Urinary bladder (tissue), 4 donors: ENCODE results near the gene CFAP92. TPM values are rescaled to one million over a fixed set of nuclear protein-coding genes. Genes with fewer than 3 reads are reported as not detected.

ENCODE experiments used
- DNase-seq: peaks from one replicate; pipeline ENCODE4 v3.0.0-alpha.2; 2015; ENCODE audit errors: extremely low spot score
- H3K27ac ChIP-seq: one replicate; pipeline ENCODE4 v1.5.1; 2013; ENCODE audit warnings: low read depth, mild to moderate bottlenecking, moderate library complexity
- H3K36me3 ChIP-seq: one replicate; pipeline ENCODE4 v1.6.1; 2013; ENCODE audit warnings: mild to moderate bottlenecking, moderate library complexity; ENCODE audit not compliant: insufficient read depth
- H3K4me1 ChIP-seq: one replicate; pipeline ENCODE4 v1.6.1; 2013; ENCODE audit warnings: mild to moderate bottlenecking, moderate library complexity; ENCODE audit not compliant: insufficient read depth
- H3K4me3 ChIP-seq: one replicate; pipeline ENCODE4 v1.5.1; 2013; ENCODE audit warnings: low read depth, low read length
- WGBS: extraction: QIAGEN DNeasy Blood & Tissue Kit; methylation state at CpG from one replicate; pipeline ENCODE4 v1.1.7; 2013; 5-methylcytosine and 5-hydroxymethylcytosine counted together
- polyA plus RNA-seq: library from polyadenylated mRNA; stranded (reverse); fragments of 200-250 nt; gene quantifications from one replicate; pipeline ENCODE4 v1.2.3, GENCODE V29; 2013
- total RNA-seq: library from RNA; depleted of rRNA; stranded (reverse); fragments of >200 nt; gene quantifications from one replicate; pipeline ENCODE4 v1.2.3, GENCODE V29; 2014
- donor health status: healthy with polysubstance abuse.
- donor health status: healthy.

Gene CFAP92
- total and polyA plus RNA-seq, 2 donors = 0.62 to 1.9 TPM

DNA sequence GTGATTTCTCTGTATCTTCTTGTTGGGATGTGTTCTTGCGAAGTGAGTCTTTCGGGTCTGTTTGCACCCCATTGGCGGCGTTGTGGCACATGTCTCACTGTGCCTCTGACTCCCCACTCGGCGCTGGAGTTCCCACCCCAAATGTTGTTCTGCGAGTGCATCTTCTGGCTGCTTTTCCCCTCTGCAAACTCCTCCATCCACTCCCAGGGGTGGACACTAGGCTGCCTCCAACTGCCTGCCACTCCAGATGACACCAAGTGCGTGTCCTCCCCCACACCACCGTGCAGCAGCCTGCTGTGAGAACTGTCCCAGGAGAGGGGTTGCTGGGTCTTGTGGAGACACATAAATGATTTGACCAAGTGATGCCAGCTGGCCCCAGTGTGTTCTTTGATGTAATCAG is 24.9 kb upstream of the CFAP92 start:
- H3K27ac ChIP-seq = peak overlapping the region; percentile 0
- H3K4me3 ChIP-seq = no peak overlapping the region
- whole genome bisulfite sequencing = 77% methylated on average over 9 of the region's 9 CpGs
- no peaks in the 10 kb centered on the region for H3K36me3 ChIP-seq
- peaks cover 2% of the 10 kb centered on the region for H3K4me1 ChIP-seq
- DNase-seq = no peak

DNA sequence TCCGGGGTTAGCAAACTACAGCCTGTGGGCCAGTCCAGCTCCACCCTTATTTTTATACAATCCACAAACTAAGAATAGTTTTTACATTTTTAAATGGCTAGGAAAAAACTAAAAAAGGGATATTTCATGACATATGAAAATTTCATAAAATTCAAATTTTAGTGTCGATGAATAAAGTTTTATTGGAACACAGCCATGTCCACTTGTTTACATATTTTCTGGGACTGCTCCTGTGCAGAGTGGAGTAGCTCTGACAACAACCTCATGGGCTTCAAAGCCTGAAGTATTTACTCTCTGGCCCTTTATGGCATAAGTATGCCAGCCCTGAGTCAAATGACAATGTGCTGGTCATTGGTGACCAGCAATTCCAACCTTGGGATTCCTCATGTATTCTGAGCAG is 24.4 kb upstream of the CFAP92 start:
- 32% methylated on average over 2 of the region's 2 CpGs for WGBS
- Histone ChIP-seq H3K36me3 (no peaks in the 10 kb centered on the region), H3K4me3 (no peak overlapping the region), H3K27ac (peak overlapping the region; percentile 0), H3K4me1 (peaks cover 2% of the 10 kb centered on the region)
- no peak for DNase-seq

DNA sequence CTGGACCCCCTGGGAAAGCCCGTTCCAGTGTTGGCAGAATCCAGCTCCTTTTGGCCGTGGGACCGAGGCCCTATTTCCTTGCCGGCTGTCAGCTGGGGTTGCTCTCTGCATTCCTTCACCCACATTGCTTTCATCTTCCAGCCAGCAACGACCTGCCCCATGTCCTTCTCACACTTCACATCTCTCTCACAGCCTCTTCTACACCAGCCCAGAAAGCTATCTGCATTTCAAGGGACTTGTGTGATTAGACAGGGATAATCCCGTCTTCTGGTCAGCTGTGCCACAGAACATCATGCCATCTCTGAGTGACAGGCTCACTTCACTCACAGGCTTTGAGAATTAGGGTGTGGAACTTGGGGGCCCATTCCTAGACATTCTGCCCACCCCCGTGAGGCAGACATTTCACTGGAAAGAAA is 23.6 kb upstream of the CFAP92 start:
- Histone ChIP-seq H3K4me1 (peaks cover 2% of the 10 kb centered on the region), H3K27ac (no peak overlapping the region), H3K36me3 (no peaks in the 10 kb centered on the region), H3K4me3 (no peak overlapping the region)
- WGBS = 40% methylated on average over 7 of the region's 7 CpGs
- DNase-seq = no peak

DNA sequence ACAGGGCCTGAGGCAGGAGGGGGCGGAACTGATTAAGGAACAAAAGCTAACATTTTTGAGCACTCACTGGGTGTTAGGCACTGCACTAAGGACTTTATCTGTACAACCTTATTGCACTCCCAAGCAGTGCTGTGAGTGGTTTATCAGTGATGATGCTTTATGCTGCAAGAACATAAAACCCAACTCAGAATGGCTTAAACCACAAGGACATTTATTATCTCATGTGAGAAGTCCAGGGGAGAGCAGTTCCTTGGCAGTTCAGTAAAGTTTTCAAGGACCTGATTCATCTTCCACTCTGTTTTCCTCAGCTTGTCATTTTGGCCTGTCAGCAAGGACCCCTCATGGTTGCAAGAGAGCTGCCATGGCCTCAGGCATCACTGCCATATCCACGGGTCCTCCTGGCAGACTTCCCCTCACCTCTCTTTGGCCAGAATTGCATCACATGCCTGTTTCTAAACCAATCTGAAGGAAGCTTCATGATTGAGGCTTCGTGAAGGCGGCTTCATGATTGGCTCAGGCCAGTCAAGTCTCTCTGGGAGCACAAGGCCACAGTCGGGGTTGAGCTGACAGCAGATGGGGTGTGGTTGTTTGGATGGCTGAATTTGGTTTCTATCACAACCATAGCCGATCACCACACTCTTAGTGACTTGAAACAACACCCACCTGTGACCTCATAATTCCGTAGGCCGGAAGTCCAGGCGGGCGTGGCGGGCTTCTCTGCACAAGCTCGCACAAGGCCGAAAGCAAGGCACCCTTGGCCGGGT is 23.0 kb upstream of the CFAP92 start:
- peak overlapping the region; percentile 38 for H3K27ac ChIP-seq
- peaks cover 2% of the 10 kb centered on the region for H3K4me1 ChIP-seq
- no peak overlapping the region for H3K4me3 ChIP-seq
- no peaks in the 10 kb centered on the region for H3K36me3 ChIP-seq
- no peak for DNase-seq
- 70% methylated on average over 14 of the region's 14 CpGs for WGBS

DNA sequence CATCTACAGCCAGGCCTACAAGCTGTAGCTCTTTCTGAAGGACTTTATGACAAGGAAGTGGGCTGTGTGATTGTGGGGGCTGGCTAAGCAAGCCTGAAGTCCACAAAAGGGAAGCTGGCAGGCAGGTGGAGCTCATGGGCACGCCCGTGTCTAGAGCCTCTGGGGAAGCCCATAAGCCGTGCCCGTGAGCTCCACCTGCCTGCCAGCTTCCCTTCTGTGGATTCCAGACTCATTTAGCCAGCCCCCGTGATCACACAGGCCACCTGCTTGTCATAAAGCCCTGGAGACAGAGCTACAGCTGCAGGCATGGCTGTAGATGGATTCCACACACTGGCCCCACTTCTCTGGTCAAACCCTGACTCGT is 22.5 kb upstream of the CFAP92 start:
- Histone ChIP-seq H3K27ac (peak overlapping the region; percentile 38), H3K4me1 (peaks cover 2% of the 10 kb centered on the region), H3K36me3 (no peaks in the 10 kb centered on the region), H3K4me3 (no peak overlapping the region)
- no peak for DNase-seq
- 47% methylated on average over 6 of the region's 6 CpGs for WGBS

DNA sequence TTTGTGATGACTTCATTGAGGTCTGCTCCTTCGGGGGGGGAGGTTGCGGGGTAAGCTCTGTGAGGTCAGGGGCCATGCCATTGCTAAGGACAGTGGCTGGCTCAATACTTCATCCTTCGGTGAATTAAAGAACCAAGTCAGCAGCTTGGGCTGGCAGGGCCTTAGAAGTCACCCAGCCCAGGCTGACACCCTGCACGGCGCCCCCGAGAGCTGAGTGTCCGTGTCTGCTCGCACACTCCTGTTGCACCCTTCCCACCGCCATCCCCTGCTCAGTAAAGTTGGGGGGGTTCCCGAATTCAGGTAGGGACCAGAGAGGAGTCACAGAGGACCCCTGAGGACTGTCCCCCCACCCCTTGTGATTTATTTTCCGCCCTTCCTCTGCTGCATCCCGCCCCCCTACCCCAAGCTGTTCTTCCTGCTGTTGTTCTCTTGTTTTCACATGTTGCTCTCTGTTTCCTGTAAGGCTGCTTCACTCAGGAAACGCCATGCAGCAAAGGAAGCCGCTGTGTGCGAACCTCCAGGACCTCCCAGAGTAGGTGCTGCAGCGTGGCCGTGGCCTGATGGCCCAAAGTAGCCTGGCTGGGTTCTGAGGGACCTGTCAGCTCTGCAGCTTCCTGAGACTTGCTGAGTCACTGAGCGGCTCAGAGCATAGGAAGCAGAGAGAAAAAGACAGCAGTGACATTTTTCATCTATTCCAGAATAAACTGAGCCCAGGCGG is 21.7 kb upstream of the CFAP92 start:
- H3K36me3 ChIP-seq = no peaks in the 10 kb centered on the region
- 76% methylated on average over 19 of the region's 19 CpGs for WGBS
- DNase-seq = no peak
- H3K27ac ChIP-seq = peak overlapping the region; percentile 78
- H3K4me3 ChIP-seq = no peak overlapping the region
- peaks cover 2% of the 10 kb centered on the region for H3K4me1 ChIP-seq

DNA sequence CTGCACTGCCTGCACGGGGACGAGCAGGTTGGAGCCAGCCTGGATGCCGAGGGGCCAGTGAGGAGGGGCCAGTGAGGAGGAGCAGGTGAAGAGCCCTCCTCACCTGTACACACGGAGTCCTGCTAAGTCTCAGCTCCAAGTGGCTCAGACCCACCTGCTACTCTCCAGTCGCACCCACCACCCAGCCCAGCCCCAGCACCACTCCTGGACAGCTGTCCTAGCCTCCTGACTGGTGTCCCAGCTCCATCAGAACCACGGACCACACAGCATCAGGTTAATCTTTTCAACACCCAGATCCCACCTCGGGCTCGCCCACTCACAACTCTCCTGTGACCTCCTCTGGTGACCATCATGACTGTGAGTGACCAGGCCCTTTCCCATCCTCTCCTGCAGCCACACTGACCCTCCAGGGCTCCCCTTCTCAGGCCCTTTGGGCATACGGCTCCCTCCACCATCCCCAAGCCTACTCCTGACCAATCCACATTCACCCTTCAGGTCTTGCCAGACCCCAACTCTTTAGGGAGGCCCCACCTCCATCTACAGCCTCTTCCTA is 21.0 kb upstream of the CFAP92 start:
- H3K36me3 ChIP-seq = no peaks in the 10 kb centered on the region
- no peak for DNase-seq
- WGBS = 85% methylated on average over 9 of the region's 9 CpGs
- no peak overlapping the region for H3K4me3 ChIP-seq
- peak overlapping the region; percentile 78 for H3K27ac ChIP-seq
- H3K4me1 ChIP-seq = peaks cover 2% of the 10 kb centered on the region

DNA sequence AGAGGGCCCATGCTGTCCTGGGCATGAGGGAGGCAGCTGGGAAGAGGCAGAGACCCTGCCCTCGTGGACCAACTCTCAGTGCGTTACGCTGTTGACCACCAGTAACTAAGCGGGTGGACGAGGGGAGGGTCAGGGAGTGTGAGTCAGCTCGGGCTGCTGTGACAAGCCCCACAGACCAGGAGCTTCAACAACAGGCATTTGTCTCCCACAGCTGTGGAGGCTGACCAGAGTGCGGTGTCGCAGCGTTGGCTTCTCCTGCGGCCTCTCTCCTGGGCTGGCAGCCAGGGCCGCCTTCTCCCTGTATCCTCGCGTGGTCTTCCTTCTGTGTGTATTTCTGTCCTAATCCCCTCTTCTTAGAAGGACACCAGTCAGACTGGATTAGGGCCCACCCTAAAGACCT is 20.3 kb upstream of the CFAP92 start:
- WGBS = 68% methylated on average over 13 of the region's 13 CpGs
- no peak overlapping the region for H3K4me3 ChIP-seq
- peak overlapping the region; percentile 78 for H3K27ac ChIP-seq
- no peak for DNase-seq
- no peaks in the 10 kb centered on the region for H3K36me3 ChIP-seq
- H3K4me1 ChIP-seq = peaks cover 2% of the 10 kb centered on the region

DNA sequence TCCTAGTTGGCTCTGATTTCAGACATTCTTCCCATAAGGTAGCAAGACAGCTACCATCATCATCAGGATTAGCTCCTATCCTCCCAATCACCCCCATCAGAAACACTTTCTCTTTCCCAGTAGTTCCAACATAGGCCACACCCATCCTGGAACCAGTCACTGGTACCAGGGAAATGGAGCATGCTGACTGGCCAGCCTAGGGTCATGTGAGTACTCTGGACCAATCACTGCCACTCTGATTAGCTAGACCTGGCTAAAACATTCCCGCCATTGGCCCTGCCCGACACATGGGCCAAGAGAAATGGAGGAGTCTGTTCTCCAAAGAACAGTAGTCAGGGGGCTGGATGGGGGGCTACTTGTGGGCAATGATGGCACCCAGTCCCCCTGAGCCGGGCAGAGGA is 19.6 kb upstream of the CFAP92 start:
- Histone ChIP-seq H3K27ac (peak overlapping the region; percentile 78), H3K36me3 (no peaks in the 10 kb centered on the region), H3K4me1 (peaks cover 2% of the 10 kb centered on the region), H3K4me3 (no peak overlapping the region)
- no peak for DNase-seq
- WGBS = 93% methylated on average over 3 of the region's 3 CpGs

DNA sequence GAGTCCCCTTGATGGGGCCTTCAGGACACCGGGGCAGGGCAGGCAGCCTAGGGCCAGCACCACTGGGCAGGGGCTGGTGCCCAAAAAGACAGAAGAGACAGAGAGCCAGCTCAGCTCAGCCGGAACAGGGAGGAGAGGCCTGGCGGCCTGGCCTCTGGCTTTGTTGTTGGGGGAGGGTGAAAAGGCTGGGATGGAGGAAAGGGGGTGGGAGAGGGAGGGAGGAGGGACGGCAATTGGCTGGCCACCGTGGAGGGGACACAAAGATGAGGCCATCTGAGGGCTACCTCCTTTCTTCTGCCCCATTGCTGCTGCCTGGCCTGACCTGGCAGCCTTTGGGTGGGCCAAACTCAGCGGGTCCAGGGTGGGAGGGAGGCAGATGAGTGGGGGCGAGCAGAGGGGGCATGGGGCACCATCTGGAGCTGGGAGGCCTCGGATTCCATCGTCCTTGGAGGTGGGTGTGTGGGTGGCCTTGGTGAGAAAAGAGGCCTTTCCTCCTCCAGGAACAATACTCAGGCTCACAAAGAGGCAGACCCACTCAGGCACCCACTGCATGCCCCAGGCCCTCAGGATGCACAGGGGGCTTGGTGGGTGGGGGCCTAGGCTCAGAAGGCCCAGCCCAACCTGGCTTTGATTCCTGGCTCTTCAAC is 16.6 kb upstream of the CFAP92 start:
- no peak for DNase-seq
- WGBS = 60% methylated on average over 9 of the region's 9 CpGs
- H3K27ac ChIP-seq = peak overlapping the region; percentile 11
- H3K4me1 ChIP-seq = no peaks in the 10 kb centered on the region
- H3K36me3 ChIP-seq = no peaks in the 10 kb centered on the region
- H3K4me3 ChIP-seq = no peak overlapping the region

DNA sequence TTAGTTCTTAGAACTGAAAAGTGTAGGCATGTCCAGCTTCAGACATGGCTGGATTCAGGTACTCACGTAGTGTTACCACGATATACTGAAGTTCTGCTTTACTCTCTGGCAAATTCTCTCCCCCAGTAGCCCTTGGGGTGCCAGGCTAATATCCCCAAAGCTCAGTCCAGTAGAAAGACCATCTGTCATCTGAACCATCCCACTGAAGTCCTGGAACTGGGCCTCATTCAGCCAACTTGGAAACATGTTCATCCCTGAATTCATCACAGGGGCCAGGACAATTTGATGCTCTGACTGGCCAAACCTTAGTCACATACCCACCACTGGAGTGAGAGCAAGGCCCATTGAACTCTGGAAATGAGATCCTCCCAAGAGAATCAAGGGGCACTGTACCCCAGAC is 15.4 kb upstream of the CFAP92 start:
- H3K27ac ChIP-seq = no peak overlapping the region
- over 99% methylated on average over 2 of the region's 2 CpGs for WGBS
- H3K4me1 ChIP-seq = no peaks in the 10 kb centered on the region
- no peaks in the 10 kb centered on the region for H3K36me3 ChIP-seq
- no peak overlapping the region for H3K4me3 ChIP-seq
- no peak for DNase-seq

DNA sequence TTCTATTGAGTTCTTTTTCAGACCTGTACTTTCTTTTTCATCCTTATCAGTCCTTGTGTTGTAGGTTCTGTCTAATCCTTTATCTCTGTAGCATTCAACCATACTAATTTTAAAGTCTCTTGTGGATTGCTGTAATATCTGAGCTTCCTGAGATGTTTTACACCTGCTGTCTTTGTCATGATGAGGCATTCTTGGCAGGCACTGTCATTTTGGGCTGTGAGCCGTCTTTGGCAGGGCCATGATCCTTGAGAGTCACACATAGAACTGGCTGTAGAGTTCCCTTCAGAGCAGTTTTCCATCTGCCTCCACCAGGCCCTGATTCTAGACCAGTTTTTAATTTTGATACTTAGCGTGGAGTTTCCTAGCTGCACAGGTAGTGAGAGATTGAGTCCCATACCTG is 13.9 kb upstream of the CFAP92 start:
- Histone ChIP-seq H3K4me1 (peaks cover 1% of the 10 kb centered on the region), H3K36me3 (no peaks in the 10 kb centered on the region), H3K27ac (no peak overlapping the region), H3K4me3 (no peak overlapping the region)
- DNase-seq = no peak
- WGBS = 66% methylated on average over 2 of the region's 2 CpGs

DNA sequence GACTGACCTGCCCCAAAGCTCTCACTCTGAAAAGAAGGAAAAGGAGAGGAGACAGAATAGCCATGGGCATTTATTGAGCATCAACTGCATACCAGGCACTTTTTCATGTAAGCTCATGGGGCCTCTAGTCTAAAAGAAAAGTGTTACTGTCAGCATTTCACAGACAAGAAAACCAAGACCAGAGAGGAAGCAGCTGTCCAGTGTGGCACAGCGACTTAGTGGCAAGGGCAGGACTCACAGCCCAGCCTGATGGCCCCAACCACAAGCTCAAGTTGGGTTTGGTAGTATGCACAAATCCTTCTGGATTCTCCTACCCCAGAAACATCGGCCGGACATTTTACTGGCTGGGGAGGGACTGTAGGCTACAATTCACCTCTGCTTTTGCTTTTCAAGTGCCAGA is 13.0 kb upstream of the CFAP92 start:
- H3K36me3 ChIP-seq = no peaks in the 10 kb centered on the region
- no peak for DNase-seq
- WGBS = 74% methylated on average over 3 of the region's 3 CpGs
- H3K4me1 ChIP-seq = peaks cover 1% of the 10 kb centered on the region
- no peak overlapping the region for H3K27ac ChIP-seq
- H3K4me3 ChIP-seq = no peak overlapping the region
